CD4-positive, CD25-positive, alpha-beta regulatory T cell (primary cell): ENCODE data around the gene MBLAC1. TPM values are rescaled to one million over a fixed set of nuclear protein-coding genes. Genes with fewer than 3 reads are reported as not detected.
A peak's percentile ranks its signal among the peaks of the same experiment; 100 is the strongest.

Experiments
- ATAC-seq, 2 donors: fragments of 150-1000 bp; cut with Tn5 transposase; one replicate each; pipeline ENCODE4 v1.10.0; 2021; ENCODE audit warnings: low read depth in 2 of 2, moderate number of reproducible peaks in 2 of 2, moderate library complexity in 1 of 2
- DNase-seq, 3 donors: peaks; one replicate each; pipeline versions ENCODE4 v3.0.0 to v3.0.0-alpha.2; 2012 to 2022; ENCODE audit warnings: mixed read lengths in 1 of 3
- H3K27ac ChIP-seq: one replicate; pipeline ENCODE4 v1.7.0; 2013; ENCODE audit warnings: mild to moderate bottlenecking, low read length; ENCODE audit not compliant: insufficient read depth, poor library complexity, severe bottlenecking
- H3K27me3 ChIP-seq: one replicate; pipeline ENCODE4 v1.7.0; 2013; ENCODE audit warnings: low read length; ENCODE audit not compliant: control insufficient read depth, insufficient read depth
- H3K36me3 ChIP-seq: one replicate; pipeline ENCODE4 v1.7.0; 2013; ENCODE audit warnings: mild to moderate bottlenecking, low read length, moderate library complexity; ENCODE audit not compliant: control insufficient read depth, insufficient read depth
- H3K4me1 ChIP-seq: 2 replicates; pipeline ENCODE4 v1.7.0; 2013; ENCODE audit warnings: mild to moderate bottlenecking, low read length; ENCODE audit not compliant: insufficient read depth, control insufficient read depth, poor library complexity, severe bottlenecking
- H3K4me3 ChIP-seq: one replicate; pipeline ENCODE4 v1.7.0; 2013; ENCODE audit warnings: low read depth, mild to moderate bottlenecking, low read length, moderate library complexity
- H3K9me3 ChIP-seq, 2 experiments: 1 replicate in 1 of 2; 2 replicates in 1 of 2; pipeline ENCODE4 v1.7.0; 2013; ENCODE audit warnings: low read length in 2 of 2, mild to moderate bottlenecking in 1 of 2, moderate library complexity in 1 of 2; ENCODE audit not compliant: control insufficient read depth in 2 of 2
- H3K27ac Mint-ChIP-seq, 3 donors: one replicate each; pipeline ENCODE4 v1.8.0; 2020 to 2022; ENCODE audit warnings: mild to moderate bottlenecking in 3 of 3, mixed read lengths in 3 of 3, moderate library complexity in 2 of 3
- H3K27me3 Mint-ChIP-seq: one replicate; pipeline ENCODE4 v1.8.0; 2022; ENCODE audit warnings: mild to moderate bottlenecking, mixed read lengths
- H3K36me3 Mint-ChIP-seq: one replicate; pipeline ENCODE4 v1.8.0; 2020; ENCODE audit warnings: mixed read lengths
- H3K4me1 Mint-ChIP-seq, 4 donors: one replicate each; pipeline ENCODE4 v1.8.0; 2020 to 2022; ENCODE audit warnings: mixed read lengths in 4 of 4, mild to moderate bottlenecking in 1 of 4
- H3K4me3 Mint-ChIP-seq, 4 donors: one replicate each; pipeline ENCODE4 v1.8.0; 2020 to 2022; ENCODE audit warnings: mild to moderate bottlenecking in 4 of 4, mixed read lengths in 4 of 4, moderate library complexity in 3 of 4
- H3K9me3 Mint-ChIP-seq, 7 donors: one replicate each; pipeline ENCODE4 v1.8.0; 2020 to 2022; ENCODE audit warnings: mixed read lengths in 7 of 7, mild to moderate bottlenecking in 3 of 7, moderate library complexity in 2 of 7
- polyA plus RNA-seq, 4 donors: library from polyadenylated mRNA; unstranded; fragments of 300-500 nt; fragmentation: Illumina TruSeq; gene quantifications; one replicate each; pipeline ENCODE4 v1.2.3, GENCODE V29; 2021
- total RNA-seq: library from RNA; stranded (reverse); gene quantifications from one replicate; pipeline ENCODE4 v1.2.3, GENCODE V29; 2022

Gene MBLAC1
- total and polyA plus RNA-seq, 5 donors from 2014 or later: 1.6 to 4.0 (median 2.3) TPM

DNA sequence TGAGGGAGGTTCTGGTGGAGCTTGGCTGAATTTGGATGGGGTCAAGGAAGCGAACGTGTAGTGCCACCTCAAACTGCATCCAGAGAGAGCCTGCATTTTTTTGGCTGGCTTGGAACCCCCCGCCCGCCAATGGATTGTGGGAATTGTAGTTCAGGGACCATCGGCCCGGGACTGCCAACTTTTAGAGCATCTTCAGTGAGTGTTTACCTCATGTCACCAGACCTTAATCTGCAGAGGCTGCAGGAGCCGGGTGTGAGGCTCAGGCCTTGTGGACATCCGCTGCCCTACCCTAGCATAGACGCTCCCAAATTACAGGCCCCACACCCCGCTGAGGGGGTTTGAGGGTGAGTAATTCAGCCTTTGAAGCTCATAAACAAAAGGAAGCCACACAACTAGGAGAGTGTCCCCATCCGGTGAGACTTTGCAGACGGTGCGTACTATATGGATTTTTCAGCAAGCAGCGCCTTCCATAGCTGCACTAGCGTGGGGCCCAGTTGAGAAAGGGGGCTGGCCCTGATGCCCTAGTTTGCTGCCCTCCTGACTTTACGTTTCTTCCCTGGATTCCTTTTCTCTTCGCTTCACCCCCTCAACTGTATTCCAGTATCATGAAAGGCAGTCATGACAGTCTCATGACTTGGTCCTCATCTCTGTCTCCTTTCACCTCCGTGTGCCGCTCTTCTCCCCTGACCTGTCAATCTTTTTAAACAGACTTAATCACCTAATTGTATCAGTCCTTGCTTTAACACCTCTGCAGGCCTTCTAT lies 6.6 kb upstream of the MBLAC1 start:
- Mint-ChIP-seq H3K4me1 (peaks cover 0 to 41% (median 21%) of the 10 kb centered on the region in 4 donors), H3K4me3 (peak overlapping the region; percentile 95 to 99 (median 98)), H3K36me3 (no peaks in the 10 kb centered on the region), H3K27ac (peak overlapping the region; percentile 97 to 100 (median 98)), H3K9me3 (no peaks in the 10 kb centered on the region), H3K27me3 (peaks cover 5% of the 10 kb centered on the region)
- Histone ChIP-seq H3K36me3 (peaks cover 5% of the 10 kb centered on the region), H3K4me3 (peak overlapping the region; percentile 95), H3K4me1 (peaks cover 33% of the 10 kb centered on the region), H3K9me3 (no peaks in the 10 kb centered on the region), H3K27ac (peak overlapping the region; percentile 95), H3K27me3 (no peaks in the 10 kb centered on the region)
- DNase-seq (peak; percentile 61 to 81 (median 76)), ATAC-seq (peak; percentile 66 to 69)

- Histone ChIP-seq H3K36me3 (peaks cover 5% of the 10 kb centered on the region), H3K27me3 (no peaks in the 10 kb centered on the region), H3K27ac (peak overlapping the region; percentile 95), H3K9me3 (no peaks in the 10 kb centered on the region), H3K4me1 (peaks cover 37% of the 10 kb centered on the region), H3K4me3 (peak overlapping the region; percentile 95)
- H3K4me3 Mint-ChIP-seq: peak overlapping the region; percentile 95 to 99 (median 98)
- ATAC-seq: no peak
- DNase-seq: no peak
- H3K36me3 Mint-ChIP-seq: no peaks in the 10 kb centered on the region
- peaks cover 5% of the 10 kb centered on the region for H3K27me3 Mint-ChIP-seq
- H3K4me1 Mint-ChIP-seq: peaks cover 0 to 46% (median 23%) of the 10 kb centered on the region in 4 donors
- peak overlapping the region; percentile 97 to 100 (median 98) for H3K27ac Mint-ChIP-seq
- no peaks in the 10 kb centered on the region for H3K9me3 Mint-ChIP-seq
Observed at GRCh38 chr7:100120733-100121036, 6.1 kb upstream of the MBLAC1 start.

GRCh38 chr7:100122067-100122466 lies 4.7 kb upstream of the MBLAC1 start:
- DNase-seq (no peak), ATAC-seq (no peak)
- no peaks in the 10 kb centered on the region for H3K36me3 Mint-ChIP-seq
- H3K27ac Mint-ChIP-seq: no peak overlapping the region
- H3K4me1 Mint-ChIP-seq: peaks cover 0 to 54% (median 28%) of the 10 kb centered on the region in 4 donors
- Histone ChIP-seq H3K27me3 (no peaks in the 10 kb centered on the region), H3K27ac (no peak overlapping the region), H3K9me3 (no peaks in the 10 kb centered on the region), H3K4me3 (no peak overlapping the region), H3K36me3 (peaks cover 5% of the 10 kb centered on the region), H3K4me1 (peaks cover 45% of the 10 kb centered on the region)
- peak overlapping the region in 1 of 4 donors; percentile 51 for H3K4me3 Mint-ChIP-seq
- H3K27me3 Mint-ChIP-seq: peaks cover 5% of the 10 kb centered on the region
- no peaks in the 10 kb centered on the region for H3K9me3 Mint-ChIP-seq

GRCh38 chr7:100122568-100122967 lies 4.2 kb upstream of the MBLAC1 start:
- H3K36me3 ChIP-seq: peaks cover 5% of the 10 kb centered on the region
- DNase-seq: no peak
- Mint-ChIP-seq H3K4me1 (peaks cover 0 to 54% (median 28%) of the 10 kb centered on the region in 4 donors), H3K9me3 (no peaks in the 10 kb centered on the region), H3K27ac (peak overlapping the region in 2 of 3 donors; percentile 52 to 82), H3K27me3 (peaks cover 5% of the 10 kb centered on the region), H3K4me3 (peak overlapping the region in 2 of 4 donors; percentile 58 to 59), H3K36me3 (no peaks in the 10 kb centered on the region)
- no peak overlapping the region for H3K27ac ChIP-seq
- no peaks in the 10 kb centered on the region for H3K27me3 ChIP-seq
- no peak for ATAC-seq
- H3K9me3 ChIP-seq: no peaks in the 10 kb centered on the region
- no peak overlapping the region for H3K4me3 ChIP-seq
- peaks cover 46% of the 10 kb centered on the region for H3K4me1 ChIP-seq

GRCh38 chr7:100124301-100125230 lies 2.2 kb upstream of the MBLAC1 start:
- no peaks in the 10 kb centered on the region for H3K9me3 Mint-ChIP-seq
- DNase-seq (no peak), ATAC-seq (no peak)
- Histone ChIP-seq H3K27me3 (no peaks in the 10 kb centered on the region), H3K4me1 (peaks cover 46% of the 10 kb centered on the region), H3K9me3 (no peaks in the 10 kb centered on the region), H3K4me3 (no peak overlapping the region), H3K36me3 (peaks cover 5% of the 10 kb centered on the region), H3K27ac (no peak overlapping the region)
- H3K36me3 Mint-ChIP-seq: no peaks in the 10 kb centered on the region
- H3K27me3 Mint-ChIP-seq: peaks cover 5% of the 10 kb centered on the region
- peaks cover 0 to 50% (median 31%) of the 10 kb centered on the region in 4 donors for H3K4me1 Mint-ChIP-seq
- peak overlapping the region; percentile 10 to 84 (median 33) for H3K27ac Mint-ChIP-seq
- peak overlapping the region in 3 of 4 donors; percentile 48 to 100 (median 97) for H3K4me3 Mint-ChIP-seq

GRCh38 chr7:100126239-100126930 lies 382 bp upstream of the MBLAC1 start:
- H3K9me3 ChIP-seq: no peaks in the 10 kb centered on the region
- Mint-ChIP-seq H3K4me1 (peaks cover 0 to 42% (median 23%) of the 10 kb centered on the region in 4 donors), H3K4me3 (peak overlapping the region; percentile 97 to 100 (median 99)), H3K9me3 (no peaks in the 10 kb centered on the region), H3K27ac (peak overlapping the region; percentile 99 to 100 (median 99)), H3K27me3 (no peaks in the 10 kb centered on the region), H3K36me3 (no peaks in the 10 kb centered on the region)
- H3K4me1 ChIP-seq: peaks cover 37% of the 10 kb centered on the region
- H3K4me3 ChIP-seq: peak overlapping the region; percentile 84
- H3K36me3 ChIP-seq: peaks cover 5% of the 10 kb centered on the region
- DNase-seq: no peak
- no peak for ATAC-seq
- H3K27ac ChIP-seq: peak overlapping the region; percentile 97
- no peaks in the 10 kb centered on the region for H3K27me3 ChIP-seq
